ENCODE data around the gene LRRC45. TPM values are rescaled to one million over a fixed set of nuclear protein-coding genes. Genes with fewer than 3 reads are reported as not detected.

The LRRC45 gene
- total RNA-seq, 1 experiment from 2014 or later: 34.3 TPM

GRCh38 chr17:82039695-82040299 is 16.7 kb downstream of the LRRC45 start:
- POLR2A ChIA-PET (ENCODE audit: low non-redundant PET): no interaction called here
- no peaks in the 10 kb centered on the region for H3K9me3 ChIP-seq (ENCODE audit: low read depth, low read length, poor library complexity, severe bottlenecking)
- no peak overlapping the region for H3K4me3 ChIP-seq (ENCODE audit: low read depth, low read length, poor library complexity, severe bottlenecking)
- H3K27ac ChIP-seq (ENCODE audit: low read depth, low read length, poor library complexity, severe bottlenecking): no peak overlapping the region
- H3K36me3 ChIP-seq (ENCODE audit: insufficient read depth, low read length, poor library complexity, severe bottlenecking): no peaks in the 10 kb centered on the region
- no peak for TF ChIP-seq EZH2 (IDR thresholded peaks at IDR 0.05; ENCODE audit: borderline replicate concordance, low read depth, low read length, poor library complexity, severe bottlenecking)
- no peak for TF ChIP-seq CTCF (conservative IDR thresholded peaks at IDR 0.05; ENCODE audit: low read depth, low read length)
- peaks cover 11% of the 10 kb centered on the region for H3K4me1 ChIP-seq (ENCODE audit: insufficient read depth, low read length, poor library complexity, severe bottlenecking)
- CTCF ChIA-PET: no interaction called here
- BruUV-seq (replicated peaks): no TSS peak
- no peaks in the 10 kb centered on the region for H3K27me3 ChIP-seq (replicated peaks; ENCODE audit: insufficient read depth, low read depth, low read length, poor library complexity)
- no peak for DNase-seq (ENCODE audit: low spot score)
- intact Hi-C loops (cut with micrococcal nuclease; ENCODE audit: unreplicated experiment): loop anchor here (5.0 kb wide), 1 partner anchor 58 kb away; the partner anchor contains the start of gene FASN

- Histone ChIP-seq H3K9me3 (ENCODE audit: low read depth, low read length, poor library complexity, severe bottlenecking) (no peaks in the 10 kb centered on the region), H3K27ac (ENCODE audit: low read depth, low read length, poor library complexity, severe bottlenecking) (no peak overlapping the region), H3K27me3 (replicated peaks; ENCODE audit: insufficient read depth, low read depth, low read length, poor library complexity) (no peaks in the 10 kb centered on the region), H3K36me3 (ENCODE audit: insufficient read depth, low read length, poor library complexity, severe bottlenecking) (no peaks in the 10 kb centered on the region), H3K4me3 (ENCODE audit: low read depth, low read length, poor library complexity, severe bottlenecking) (no peak overlapping the region), H3K4me1 (ENCODE audit: insufficient read depth, low read length, poor library complexity, severe bottlenecking) (peaks cover 5% of the 10 kb centered on the region)
- intact Hi-C loops (cut with micrococcal nuclease; ENCODE audit: unreplicated experiment): no loop called here
- ChIA-PET CTCF (interaction anchor here (0.7 kb wide), 1 partner anchor 10 kb away, joined by 4 read pairs; no protein-coding TSS in a partner anchor), POLR2A (ENCODE audit: low non-redundant PET) (no interaction called here)
- BruUV-seq (replicated peaks): no TSS peak
- no peak for DNase-seq (ENCODE audit: low spot score)
- TF ChIP-seq CTCF (conservative IDR thresholded peaks at IDR 0.05; ENCODE audit: low read depth, low read length): no peak
- TF ChIP-seq EZH2 (IDR thresholded peaks at IDR 0.05; ENCODE audit: borderline replicate concordance, low read depth, low read length, poor library complexity, severe bottlenecking): no peak
Measured at GRCh38 chr17:82041144-82041814, 18.2 kb downstream of the LRRC45 start.

GRCh38 chr17:82042649-82043048 is 19.5 kb downstream of the LRRC45 start:
- Histone ChIP-seq H3K36me3 (ENCODE audit: insufficient read depth, low read length, poor library complexity, severe bottlenecking) (peaks cover 5% of the 10 kb centered on the region), H3K27ac (ENCODE audit: low read depth, low read length, poor library complexity, severe bottlenecking) (no peak overlapping the region), H3K4me1 (ENCODE audit: insufficient read depth, low read length, poor library complexity, severe bottlenecking) (no peaks in the 10 kb centered on the region), H3K9me3 (ENCODE audit: low read depth, low read length, poor library complexity, severe bottlenecking) (no peaks in the 10 kb centered on the region), H3K27me3 (replicated peaks; ENCODE audit: insufficient read depth, low read depth, low read length, poor library complexity) (no peaks in the 10 kb centered on the region), H3K4me3 (ENCODE audit: low read depth, low read length, poor library complexity, severe bottlenecking) (no peak overlapping the region)
- ChIA-PET CTCF (no interaction called here), POLR2A (ENCODE audit: low non-redundant PET) (no interaction called here)
- no TSS peak for BruUV-seq (replicated peaks)
- DNase-seq (ENCODE audit: low spot score): no peak
- intact Hi-C loops (cut with micrococcal nuclease; ENCODE audit: unreplicated experiment): no loop called here
- no peak for TF ChIP-seq EZH2 (IDR thresholded peaks at IDR 0.05; ENCODE audit: borderline replicate concordance, low read depth, low read length, poor library complexity, severe bottlenecking)
- no peak for TF ChIP-seq CTCF (conservative IDR thresholded peaks at IDR 0.05; ENCODE audit: low read depth, low read length)
